Activated T-cell treated with anti-CD3 and anti-CD28 coated beads for 4 hours (primary cell): Measurements from ENCODE around the gene VPS4A.
"Not testable (repeated sequence)": the region's sequence is repeated elsewhere in the genome, so short reads cannot be mapped to it uniquely, and the experiment has no call there.

Experiments
- DNase-seq: peaks from one replicate; pipeline ENCODE4 v3.0.0-alpha.2; 2020

The VPS4A gene

DNA sequence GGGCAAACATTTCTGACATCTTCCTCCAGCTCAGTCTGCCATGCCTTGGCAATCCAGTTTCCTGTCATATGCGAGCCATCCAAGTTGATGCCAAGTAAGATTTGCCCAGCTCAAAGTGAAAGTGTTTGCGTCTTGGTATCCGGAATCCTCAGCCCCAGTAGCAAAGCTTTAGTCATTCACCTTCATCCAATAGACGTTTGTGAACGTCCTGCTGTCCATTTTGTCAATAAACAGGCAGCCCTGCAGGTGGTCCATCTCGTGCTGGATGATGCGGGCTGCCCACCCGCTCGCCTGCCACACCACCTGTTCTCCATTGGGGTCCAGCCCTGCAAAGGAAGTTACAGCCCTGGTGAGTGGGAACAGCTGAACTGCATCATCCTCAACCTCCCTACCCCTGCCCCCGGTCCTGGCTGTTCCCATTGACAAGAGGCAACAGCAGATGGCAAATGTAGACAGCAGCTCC is 17.7 kb downstream of the VPS4A start:
- no peak for DNase-seq

GRCh38 chr16:69329369-69330285 is 18.5 kb downstream of the VPS4A start:
- peak; percentile 33 for DNase-seq

- peak; percentile 70 for DNase-seq
Measured at GRCh38 chr16:69330286-69331109, 19.3 kb downstream of the VPS4A start, which contains the start of gene PDF. Gene PDF, minus strand, starts transcription at chr16:69330588. Its CDS starts 18 bp downstream, at chr16:69330570.

DNA sequence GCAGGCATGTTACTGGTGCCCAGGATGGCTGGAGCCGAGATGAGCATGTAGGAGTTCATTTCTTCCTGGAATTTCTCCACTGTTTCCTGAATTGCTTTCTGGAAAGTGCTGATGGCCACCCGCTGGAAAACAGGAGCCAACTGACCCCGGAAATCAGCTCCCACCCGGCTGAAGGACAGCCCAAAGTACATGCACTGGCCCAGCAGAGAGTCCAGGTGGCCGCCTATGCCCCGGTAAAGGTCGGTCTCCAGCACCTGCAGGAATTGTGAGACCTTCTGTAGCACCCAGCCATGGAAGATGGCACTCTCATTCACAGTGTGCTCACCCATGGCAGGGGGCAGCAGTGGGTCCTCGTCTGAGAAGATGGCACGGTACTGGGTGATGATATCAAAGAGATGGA is 23.5 kb downstream of the VPS4A start:
- no peak for DNase-seq

DNA sequence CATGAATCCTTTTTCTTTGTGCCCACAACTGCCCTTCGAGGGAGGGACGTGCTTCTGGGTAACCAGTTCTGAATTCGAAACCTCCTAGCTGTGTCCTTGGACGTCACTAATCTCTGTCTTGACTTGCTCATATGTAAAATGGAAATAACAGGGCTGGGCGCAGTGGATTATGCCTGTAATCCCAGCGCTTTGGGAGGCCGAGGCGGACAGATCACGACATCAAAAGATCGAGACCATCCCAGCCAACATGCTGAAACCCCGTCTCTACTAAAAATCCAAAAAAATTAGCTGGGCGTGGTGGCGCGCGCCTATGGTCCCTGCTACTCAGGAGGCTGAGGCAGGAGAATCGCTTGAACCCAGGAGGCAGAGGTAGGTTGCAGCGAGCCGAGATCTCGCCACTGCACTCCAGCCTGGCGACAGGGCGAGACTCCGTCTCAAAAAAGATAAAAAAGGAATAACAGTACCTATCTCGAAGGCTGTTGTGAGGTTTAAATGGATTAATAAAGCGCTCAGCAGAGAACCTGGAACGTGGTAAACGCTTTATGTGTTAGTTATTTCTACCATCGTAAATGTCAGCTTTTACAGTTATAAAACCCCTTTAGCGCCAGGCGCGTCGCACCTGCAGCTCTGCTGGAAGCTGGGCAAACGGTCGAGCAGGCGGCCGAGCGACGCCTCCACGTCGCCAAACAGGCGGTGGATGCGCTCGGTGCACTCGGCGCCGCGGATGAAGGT is 27.6 kb downstream of the VPS4A start:
- no peak for DNase-seq

- peak; percentile 88 for DNase-seq
Measured at GRCh38 chr16:69339289-69340094, 28.3 kb downstream of the VPS4A start, which contains the start of the genes COG8 and NIP7. Gene COG8, minus strand, starts transcription at chr16:69339564. Its CDS starts 12 bp downstream, at chr16:69339552. Gene NIP7, plus strand, starts transcription at chr16:69339772. Its CDS starts 58 bp downstream, at chr16:69339830.

DNA sequence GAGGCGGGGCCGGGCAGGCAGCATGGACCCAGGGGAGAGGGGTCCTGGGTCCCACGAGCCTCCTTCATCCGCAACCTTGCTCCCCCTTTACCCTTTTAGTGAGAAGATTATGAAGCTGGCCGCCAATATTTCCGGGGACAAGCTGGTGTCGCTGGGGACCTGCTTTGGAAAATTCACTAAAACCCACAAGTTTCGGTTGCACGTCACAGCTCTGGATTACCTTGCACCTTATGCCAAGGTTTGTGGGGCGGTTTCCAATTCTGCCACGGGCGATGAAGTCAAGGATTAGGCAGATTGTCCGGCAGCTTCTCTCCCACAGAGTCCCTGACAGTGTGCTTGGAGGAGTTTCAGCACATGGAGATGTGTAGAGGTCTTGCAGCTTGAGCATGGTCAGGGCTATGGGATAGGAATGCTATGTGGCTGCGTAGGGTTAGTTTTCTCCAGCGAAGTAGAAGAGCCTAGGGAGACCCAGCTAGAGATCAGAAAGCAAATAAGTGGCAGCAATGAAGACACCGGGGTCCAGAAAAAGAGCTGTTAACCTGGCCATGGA is 29.0 kb downstream of the VPS4A start:
- DNase-seq = no peak

DNA sequence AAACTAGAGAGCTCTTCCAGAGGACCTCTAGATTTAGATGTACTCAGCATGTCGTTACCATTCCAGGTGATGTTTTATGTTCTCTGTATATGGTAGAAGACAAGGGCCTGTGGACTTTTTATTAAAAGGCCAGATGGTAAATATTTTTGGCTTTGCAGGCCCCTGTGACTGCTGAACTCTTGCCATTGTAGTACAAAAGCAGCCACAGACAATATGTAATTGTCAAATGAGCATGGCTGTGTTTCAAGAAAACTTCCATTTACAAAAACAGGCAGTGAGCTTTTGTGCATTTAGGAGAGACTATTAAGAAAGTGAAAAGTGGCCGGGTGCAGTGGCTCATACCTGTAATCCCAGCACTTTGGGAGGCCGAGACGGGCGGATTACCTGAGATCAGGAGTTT is 33.0 kb downstream of the VPS4A start:
- no peak for DNase-seq

DNA sequence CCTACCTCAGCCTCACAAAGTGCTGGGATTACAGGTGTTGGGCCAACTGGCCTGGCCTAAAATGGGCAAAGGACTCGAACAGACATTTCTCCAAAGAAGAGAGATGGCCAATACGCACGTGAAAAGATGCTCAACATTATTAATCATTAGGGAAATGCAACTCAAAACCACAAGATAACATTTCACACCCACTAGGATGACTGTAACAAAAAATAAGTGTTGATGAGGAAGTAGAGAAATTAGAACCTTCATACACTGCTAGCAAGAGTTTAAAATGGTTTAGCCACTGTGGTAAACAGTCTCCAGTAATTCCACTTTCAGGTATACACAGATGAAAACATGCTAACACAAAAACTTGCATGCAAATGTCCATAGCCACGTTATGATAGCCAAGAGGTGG is 34.8 kb downstream of the VPS4A start:
- no peak for DNase-seq

GRCh38 chr16:69346683-69347082 is 35.5 kb downstream of the VPS4A start:
- no peak for DNase-seq

DNA sequence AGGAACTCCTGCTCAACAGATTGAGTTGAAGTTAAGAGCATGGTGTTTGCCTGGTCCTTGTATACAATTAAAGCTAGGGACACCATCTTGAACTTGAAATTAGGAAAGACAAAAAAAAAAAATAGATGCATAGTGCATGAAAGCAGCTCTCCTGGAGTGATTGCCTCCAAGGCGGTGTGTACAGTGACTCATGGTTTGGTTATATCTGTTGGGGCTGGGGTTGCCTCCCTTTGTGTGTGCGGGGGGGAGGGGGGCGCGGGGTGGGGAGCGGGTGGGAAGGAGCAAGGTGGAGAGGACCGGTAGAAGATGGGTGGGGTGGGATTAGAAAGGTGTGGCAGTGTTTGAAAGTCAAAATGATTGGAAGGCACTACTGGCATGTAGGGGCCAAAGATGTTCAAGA is 37.1 kb downstream of the VPS4A start:
- DNase-seq = no peak

DNA sequence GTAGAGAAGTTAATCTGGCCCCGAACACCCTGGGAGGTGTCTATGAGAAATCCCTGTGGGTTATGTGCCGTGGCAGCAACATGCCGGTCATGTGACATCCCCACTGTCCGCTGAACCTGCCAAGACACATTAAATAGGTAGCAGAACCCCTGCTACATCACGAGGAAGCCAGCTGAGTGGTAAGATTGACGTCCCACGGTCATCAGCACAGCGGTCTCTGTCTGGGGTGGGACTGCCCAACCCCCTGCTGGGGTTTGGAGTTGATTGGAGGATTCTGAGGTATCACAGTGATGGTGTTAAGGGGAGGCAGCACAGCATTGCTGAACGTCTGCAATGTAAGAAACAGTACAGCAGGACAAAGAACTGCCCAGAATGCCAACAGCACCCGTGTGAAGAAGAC is 38.4 kb downstream of the VPS4A start:
- no peak for DNase-seq

- DNase-seq = no peak
Measured at GRCh38 chr16:69350536-69351133, 39.5 kb downstream of the VPS4A start.

DNA sequence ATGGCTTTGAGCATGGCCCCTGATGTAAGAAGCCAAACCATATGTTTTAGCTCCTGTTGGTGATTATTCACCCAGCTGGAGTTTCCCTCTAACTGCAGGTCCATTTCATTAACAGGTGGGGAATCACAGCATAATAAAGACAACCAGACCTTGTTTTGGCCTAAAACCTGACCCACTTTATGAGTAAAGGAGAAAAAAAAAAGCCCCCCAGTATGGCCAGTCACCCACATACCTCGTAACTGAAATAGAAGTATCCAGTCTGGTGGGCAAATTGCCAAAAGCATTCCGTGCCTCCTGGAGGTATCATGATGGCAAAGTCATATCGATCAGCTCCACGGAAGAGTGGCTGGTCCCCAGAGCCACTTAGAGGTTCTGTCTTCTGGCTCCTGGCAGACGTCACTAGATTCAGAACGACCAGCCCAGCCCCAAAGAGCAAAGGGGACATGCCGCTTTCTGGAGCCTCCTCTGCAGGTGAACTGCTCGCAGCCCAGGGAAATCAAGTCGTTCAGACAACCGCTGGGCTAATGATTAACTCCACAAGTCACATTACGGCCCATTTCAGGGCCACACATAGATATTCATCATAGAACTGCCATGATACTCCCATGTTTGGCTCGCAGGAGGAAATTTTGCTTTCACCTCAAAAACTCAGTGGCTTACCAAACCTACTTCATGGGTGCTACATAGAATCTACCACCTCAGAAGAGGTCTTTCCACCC is 40.3 kb downstream of the VPS4A start, which contains the start of gene TMED6:
TSS of gene TMED6 (minus strand) at position 478 of the 719 bp plus-strand sequence. CDS start at position 445, 33 bp downstream.
- no peak for DNase-seq

GRCh38 chr16:69360070-69360469 is 48.9 kb downstream of the VPS4A start:
- DNase-seq = not testable (repeated sequence)

DNA sequence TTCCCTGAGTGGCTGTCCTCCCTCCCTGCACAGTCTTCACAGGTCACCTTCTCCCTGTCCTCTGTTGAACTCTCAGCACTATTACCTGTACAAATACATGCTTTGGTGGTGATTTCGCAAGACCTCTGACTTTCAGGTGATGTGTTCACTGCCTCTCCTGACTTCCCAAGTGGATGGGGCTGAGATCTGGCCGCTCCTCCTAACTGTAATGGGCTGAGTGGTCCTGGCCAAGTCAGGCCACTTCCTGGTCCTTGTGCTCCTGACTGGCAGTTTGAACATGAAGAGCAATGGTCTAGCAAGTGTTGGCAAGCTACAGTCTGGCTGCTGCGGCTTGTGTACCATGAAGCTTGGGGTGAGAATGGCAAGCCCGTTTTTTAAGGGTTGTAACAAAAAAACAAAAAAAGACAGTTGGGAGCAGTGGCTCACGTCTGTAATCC is 52.1 kb downstream of the VPS4A start:
- no peak for DNase-seq

DNA sequence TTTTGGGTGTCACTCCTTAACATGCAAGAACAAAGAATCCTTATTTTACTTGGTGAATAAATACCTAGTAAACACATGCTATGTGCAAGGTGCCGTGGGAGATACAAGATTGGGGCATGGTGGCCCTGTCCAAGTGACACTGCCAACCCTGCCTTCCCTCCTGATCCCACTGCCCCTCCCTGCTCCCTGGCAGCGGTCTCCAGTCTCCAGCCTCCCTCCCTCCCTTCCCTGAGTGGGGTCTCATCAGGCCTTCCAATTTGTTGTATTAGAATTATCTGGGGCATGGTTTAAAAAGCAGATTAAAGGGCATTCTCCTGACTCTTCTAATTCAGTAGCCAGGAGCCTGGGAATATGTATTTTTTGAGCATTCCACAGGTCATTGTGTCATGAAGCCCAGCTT is 52.9 kb downstream of the VPS4A start:
- no peak for DNase-seq

DNA sequence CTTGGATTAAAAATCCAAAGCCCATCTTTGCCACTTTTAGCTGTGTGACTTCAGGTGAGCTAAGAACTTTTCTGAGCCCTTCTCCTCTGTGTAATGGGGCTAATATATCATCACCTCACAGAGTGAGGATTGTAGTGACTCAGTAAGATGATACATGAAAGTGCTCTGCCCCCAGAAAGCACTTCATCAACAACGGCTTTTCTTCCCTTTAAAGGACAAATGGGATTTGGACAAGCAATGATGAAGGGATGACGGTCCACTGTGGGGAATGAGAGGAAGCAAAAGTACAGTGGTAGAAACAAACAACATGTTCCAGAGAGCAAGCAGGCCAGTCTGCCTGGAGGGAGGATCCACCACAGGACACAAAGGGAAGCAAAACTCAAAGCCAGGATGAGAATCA is 54.8 kb downstream of the VPS4A start:
- no peak for DNase-seq

GRCh38 chr16:69366431-69366830 is 55.3 kb downstream of the VPS4A start:
- DNase-seq = no peak

DNA sequence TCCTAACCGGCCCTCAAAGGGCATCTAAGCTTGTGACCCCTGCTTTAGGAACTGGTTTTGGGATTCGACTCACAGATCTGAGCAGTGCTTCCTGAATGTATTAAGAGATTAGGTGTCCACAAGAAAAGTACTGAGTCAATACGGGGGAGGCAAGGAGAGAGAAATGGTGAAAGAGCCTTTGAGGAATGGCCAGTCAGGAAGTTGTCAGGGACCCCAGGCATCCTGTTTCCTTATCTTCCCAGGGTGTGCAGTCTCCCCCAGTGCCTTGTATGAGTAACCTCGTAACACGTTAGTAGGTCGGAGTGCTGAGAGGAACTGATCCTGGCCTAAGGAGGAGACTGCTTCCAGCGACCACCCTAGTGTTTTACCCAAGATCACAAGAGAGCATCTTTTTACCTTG is 56.8 kb downstream of the VPS4A start:
- no peak for DNase-seq
